HG02938 (cell line): Measurements from ENCODE around the gene WNT6.

ENCODE experiments used
- ATAC-seq: cut with Tn5 transposase; IDR thresholded peaks from one replicate; pipeline ENCODE4 v1.9.1; 2021; ENCODE audit warnings: mild to moderate bottlenecking, moderate library complexity; ENCODE audit not compliant: unreplicated experiment

Gene WNT6

DNA sequence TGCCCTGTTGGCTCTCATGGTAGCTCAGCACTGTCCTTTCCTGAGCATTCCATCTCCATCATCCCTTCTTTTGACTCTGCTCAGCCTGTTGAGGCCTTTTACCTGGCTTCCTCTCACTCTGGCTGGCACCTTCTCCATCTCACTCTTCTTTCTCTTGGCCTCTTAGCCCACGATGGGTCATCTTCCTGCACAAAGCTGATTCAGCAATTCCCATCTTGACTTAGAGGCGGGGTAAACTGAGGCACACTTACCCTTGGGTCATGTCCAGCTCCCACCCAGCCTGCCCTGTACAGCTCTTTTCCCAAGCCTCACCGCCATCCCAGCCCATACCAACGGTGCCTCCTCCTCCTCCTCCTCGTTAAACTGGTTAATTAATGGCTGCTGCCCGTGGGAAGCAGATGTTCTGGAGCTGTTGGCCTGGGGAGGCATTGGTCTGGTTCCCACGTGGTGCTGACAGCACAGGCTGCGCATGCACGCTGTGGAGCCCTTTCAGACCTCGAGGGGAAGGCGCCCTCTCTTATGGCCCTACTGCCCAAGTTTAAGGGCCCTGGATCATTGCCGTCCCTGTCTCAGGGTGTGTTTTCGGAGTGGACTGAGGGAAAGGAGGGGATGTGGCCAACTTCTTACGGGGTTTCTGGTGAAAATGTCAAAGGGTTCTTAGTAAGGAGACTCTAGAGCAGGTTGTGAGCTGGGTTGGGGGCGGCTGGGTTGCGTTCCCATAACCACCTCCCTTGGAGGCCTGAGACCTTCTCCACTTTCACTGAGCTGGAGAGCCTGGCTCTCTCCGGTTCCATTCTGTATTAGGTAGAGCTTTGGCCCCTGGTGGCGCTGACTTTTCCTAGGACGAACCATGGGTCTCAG, 31.9 kb downstream of the WNT6 start:
- no peak for ATAC-seq

- peak; percentile 35 for ATAC-seq
Measured at GRCh38 chr2:218892693-218893348, 33.2 kb downstream of the WNT6 start.

DNA sequence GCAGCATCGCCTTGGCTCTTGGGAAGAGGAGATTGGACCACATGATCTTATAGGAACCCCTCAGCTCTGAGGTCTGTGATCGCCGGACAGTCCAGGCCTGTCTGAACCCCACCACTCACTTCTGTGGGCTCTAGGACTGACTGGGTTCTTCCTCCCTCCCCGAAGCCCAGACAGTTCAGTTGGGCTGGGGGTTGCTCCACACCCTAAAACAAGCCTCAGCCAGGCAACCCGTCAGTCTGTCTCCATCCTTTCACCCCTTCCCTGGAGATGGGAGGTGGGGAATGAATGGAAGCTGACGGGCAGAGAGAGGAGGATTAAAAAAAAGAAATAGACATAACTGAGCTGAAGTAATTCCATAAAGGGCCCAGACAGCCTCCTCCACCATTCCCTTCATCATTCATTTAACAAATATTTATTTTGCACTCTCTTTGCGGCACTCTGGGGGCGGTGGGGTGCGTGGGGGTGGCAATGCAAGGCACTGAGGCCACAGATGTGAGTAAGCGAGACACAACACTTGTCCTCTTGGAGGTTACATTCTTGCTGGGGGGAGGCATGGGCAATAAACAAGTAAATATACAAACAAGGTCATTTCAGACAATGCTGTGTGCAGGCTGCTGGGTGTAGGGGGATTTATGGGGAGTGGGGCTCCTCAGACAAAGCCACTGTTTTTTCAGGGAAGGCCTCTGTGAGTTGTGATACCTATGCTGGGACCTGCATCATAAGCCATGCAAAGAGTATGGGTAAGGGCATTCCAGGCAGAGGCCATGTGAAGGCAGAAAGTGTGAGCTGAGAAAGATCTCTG, 33.9 kb downstream of the WNT6 start:
- no peak for ATAC-seq

DNA sequence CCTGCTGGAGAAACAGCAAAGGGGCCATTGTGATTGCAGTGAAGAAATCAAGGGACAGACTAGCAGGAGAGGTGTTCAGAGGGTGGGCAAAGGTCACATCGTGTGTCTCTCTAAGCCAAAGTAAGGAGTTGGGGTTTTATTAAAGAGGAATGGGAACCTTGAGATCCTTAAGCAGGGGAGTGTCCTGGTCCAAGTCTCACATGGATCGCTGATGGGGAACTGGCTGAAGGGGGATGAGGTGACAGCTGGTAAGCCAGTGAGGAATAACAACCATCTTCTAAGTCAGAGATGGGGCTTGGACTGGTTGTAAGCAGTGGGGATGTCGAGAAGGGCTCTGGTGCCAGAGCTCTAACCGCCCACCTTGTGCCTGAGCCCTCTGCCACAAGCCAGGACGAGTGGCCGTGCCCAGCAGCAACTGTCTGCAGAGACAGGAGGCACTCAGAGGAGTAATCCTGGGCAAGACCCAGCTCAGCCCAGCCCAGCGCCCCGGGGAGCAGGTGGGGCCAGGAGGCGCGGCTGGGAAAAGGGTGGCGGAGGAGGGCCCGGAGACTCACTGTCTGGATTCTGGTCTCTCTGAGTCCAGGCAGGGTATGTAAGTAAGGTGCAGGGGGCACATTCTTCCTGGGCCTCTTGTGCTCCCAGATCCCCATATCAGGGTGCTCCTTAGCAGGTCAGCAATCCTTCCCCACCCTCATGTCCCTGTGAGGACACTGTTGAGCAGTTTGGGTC, 34.7 kb downstream of the WNT6 start:
- no peak for ATAC-seq

DNA sequence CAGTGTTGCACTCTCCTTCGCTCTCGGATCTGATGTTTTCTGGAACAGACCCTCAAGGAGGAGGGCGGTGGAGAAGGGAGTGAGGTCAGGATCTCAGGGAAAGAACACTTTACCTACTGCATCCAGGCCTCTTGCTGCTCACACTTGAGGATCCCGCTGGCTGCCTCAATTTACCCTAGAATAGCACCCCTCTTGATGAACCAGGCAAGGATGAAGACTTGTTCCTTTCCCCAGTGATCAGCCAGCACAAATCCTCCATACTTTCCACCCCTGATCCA, 35.2 kb downstream of the WNT6 start:
- no peak for ATAC-seq

- no peak for ATAC-seq
Measured at GRCh38 chr2:218895326-218895725, 35.7 kb downstream of the WNT6 start.

- ATAC-seq, result peak; percentile 17
Measured at GRCh38 chr2:218895759-218896500, 36.3 kb downstream of the WNT6 start.

- ATAC-seq, result peak; percentile 67
Measured at GRCh38 chr2:218896501-218897393, 37.1 kb downstream of the WNT6 start.

DNA sequence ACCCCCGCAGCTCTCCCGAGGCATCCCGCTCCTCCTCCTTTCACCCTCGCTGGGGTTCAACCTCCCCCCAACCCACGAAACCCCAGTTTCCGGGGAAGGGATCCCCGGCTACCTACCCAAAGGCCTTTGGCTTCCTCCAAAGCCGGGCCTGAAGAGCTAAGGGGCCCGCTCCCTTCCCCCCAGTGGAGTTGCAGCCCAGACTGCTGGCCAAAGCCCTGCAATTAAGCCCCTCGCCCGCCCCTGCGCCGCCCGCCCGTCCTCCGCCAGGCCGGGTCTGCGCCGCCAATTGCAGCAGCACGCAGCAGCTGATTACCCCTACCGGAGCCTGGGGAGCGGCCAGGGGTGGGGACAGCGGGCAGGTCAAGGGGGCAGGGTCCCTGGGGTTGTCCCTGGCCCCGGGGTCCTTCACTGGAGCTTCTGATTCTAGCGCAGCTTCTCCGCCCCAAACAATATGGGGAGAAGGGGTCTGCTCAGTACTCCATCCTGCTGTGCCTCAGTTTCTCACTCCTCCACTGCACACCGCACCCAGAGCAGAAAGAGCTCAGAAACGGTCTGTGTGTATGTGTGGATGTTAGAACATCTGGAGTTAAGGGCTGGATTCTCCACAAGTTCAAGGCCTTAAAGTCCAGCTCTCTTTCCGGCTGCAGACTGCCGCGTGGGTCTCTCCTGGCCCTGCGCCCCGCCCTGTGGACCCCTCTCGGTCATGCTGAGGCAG, 37.9 kb downstream of the WNT6 start:
- no peak for ATAC-seq

- ATAC-seq, result peak; percentile 35
Measured at GRCh38 chr2:218898109-218898878, 38.7 kb downstream of the WNT6 start.

DNA sequence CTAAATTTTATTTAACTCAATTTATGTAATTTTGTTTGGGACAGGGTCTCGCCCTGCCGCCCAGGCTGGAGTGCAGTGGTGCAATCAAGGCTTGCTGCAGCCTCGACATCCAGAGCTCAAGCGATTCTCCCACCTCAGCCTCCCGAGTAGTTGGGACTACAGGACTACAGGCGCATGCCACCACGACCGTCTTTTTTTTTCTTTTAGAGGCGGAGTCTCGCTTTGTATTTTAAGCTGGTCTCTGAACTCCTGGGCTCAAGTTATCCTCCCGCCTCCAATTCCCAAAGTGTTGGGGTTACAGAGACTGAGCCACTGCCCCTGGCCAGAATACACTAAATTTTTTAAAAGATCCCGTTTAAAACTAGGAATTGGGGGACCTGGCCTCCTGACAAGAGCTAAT, 39.5 kb downstream of the WNT6 start:
- no peak for ATAC-seq

- ATAC-seq, result no peak
Measured at GRCh38 chr2:218902427-218902826, 42.8 kb downstream of the WNT6 start.

GRCh38 chr2:218904176-218904575, 44.6 kb downstream of the WNT6 start:
- ATAC-seq, result no peak

DNA sequence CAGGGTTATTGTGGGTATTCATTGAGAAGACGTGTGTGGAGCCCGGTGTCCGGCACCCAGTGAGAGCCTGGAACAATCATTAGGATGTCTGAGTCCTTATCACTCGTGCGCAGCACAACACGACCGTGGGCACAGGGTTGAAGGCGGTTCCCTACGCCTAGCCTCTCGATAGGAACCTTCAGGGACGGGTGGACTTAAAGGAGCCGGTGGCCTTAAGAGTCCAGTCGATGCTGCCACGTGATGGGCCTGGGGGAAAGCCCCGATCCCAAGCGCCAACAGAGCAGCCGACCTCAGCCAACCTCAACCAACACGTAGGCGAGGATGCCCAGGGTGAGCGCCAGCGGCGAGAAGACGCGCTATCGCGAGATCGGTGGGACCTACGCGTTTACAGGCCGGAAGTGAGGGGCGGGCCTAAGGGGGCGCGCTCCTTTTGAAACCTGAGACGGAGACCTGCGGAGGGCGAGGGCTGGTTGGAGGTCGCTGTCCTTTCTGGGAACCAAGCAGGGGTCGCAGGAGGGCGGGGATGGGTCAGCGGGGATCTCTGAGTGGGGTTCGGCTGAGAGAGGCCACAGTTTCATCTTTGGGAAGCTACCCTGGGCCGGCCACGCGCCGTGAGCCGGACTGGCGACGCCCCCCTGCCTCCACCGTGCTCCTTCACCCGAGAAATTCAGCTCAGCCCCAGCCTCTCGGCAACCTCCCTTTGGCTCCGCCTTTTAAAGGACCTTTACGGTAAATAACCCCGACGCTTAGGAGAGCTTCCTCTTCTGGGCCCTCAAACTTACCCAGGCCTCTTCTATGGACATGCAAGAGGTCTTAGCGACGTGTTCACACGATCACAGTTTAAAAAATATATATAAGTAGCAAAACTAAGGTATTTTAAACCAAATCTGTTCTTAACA, 49.4 kb downstream of the WNT6 start:
- ATAC-seq, result peak; percentile 90

DNA sequence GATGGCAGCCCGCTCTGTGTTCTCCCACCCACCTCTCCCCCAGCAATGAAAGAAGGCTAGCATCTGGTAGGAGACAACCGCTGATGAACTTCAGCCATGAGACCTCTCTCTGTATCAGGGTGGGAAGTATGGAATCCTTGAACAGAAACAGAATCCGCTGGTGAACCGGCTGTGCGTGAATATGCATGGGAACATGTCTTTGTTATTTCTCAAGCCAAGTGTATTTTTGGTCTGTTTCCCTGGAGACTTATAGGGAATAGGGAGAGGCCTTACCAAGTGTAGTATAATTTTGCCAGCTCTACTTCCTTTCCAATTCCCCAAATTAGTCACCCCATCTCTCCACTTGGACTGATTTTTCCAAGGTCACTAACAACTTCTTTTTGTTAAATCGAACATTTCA, 51.1 kb downstream of the WNT6 start:
- ATAC-seq, result no peak

GRCh38 chr2:218920504-218920903, 60.9 kb downstream of the WNT6 start:
- no peak for ATAC-seq
